ENCODE results near the gene DIPK2B. TPM values are rescaled to one million over a fixed set of nuclear protein-coding genes. Genes with fewer than 3 reads are reported as not detected.

Gene DIPK2B
- total RNA-seq = 10 to 100 TPM in 1 of 4 donors, 1 to 10 TPM in 3; 4.5 to 12.7 (median 7.1) TPM
- polyA plus RNA-seq = 1 to 10 TPM in 2 of 3 donors, under 1 TPM in 1; 0.69 to 3.5 (median 1.2) TPM

- peak within 1 kb of the TSS in 1 of 4 donors; percentile 59 for H3K27ac ChIP-seq
- H3K36me3 ChIP-seq = no peaks in the 10 kb centered on the region
- H3K27me3 ChIP-seq = no peaks in the 10 kb centered on the region
- TF ChIP-seq POLR2AphosphoS5 (IDR thresholded peaks at IDR 0.05) (peak in 2 of 4 donors; percentile 14 to 26), EP300 (IDR thresholded peaks at IDR 0.05) (no peak)
- DNase-seq = no peak
- peak within 1 kb of the TSS in 1 of 4 donors; percentile 9 for H3K4me3 ChIP-seq
- no peaks in the 10 kb centered on the region for H3K9me3 ChIP-seq
- WGBS, 2 donors = 62 to 81% methylated on average over 9 of the region's 9 CpGs
- H3K4me1 ChIP-seq = no peaks in the 10 kb centered on the region
- intact Hi-C loops (cut with DNase I) = no loop called here
Measured at GRCh38 chrX:45200741-45201234, at the start of gene DIPK2B. Gene DIPK2B (minus strand): TSS chrX:45200876. CDS start chrX:45200826, 50 bp downstream.

GRCh38 chrX:45240301-45240700 is 39.6 kb upstream of the DIPK2B start:
- TF ChIP-seq CTCF (IDR thresholded peaks at IDR 0.05) = no peak
- TF ChIP-seq POLR2AphosphoS5 (IDR thresholded peaks at IDR 0.05) = no peak
- TF ChIP-seq POLR2A (IDR thresholded peaks at IDR 0.05) = no peak
- no peak for TF ChIP-seq EP300 (IDR thresholded peaks at IDR 0.05)
- Histone ChIP-seq H3K4me3 (no peak overlapping the region), H3K27me3 (no peaks in the 10 kb centered on the region), H3K27ac (no peak overlapping the region), H3K36me3 (no peaks in the 10 kb centered on the region), H3K9me3 (no peaks in the 10 kb centered on the region), H3K4me1 (no peaks in the 10 kb centered on the region)
- intact Hi-C loops (cut with DNase I) = no loop called here
- 92 to 94% methylated on average over 4 of the region's 4 CpGs for WGBS, 2 donors
- no peak for DNase-seq

GRCh38 chrX:45238489-45238888 is 37.8 kb upstream of the DIPK2B start:
- WGBS, 2 donors = 56 to 96% methylated on average over 1 of the region's 1 CpG
- H3K27me3 ChIP-seq = no peaks in the 10 kb centered on the region
- H3K4me1 ChIP-seq = no peaks in the 10 kb centered on the region
- intact Hi-C loops (cut with DNase I) = no loop called here
- no peak overlapping the region for H3K27ac ChIP-seq
- no peak for DNase-seq
- no peak overlapping the region for H3K4me3 ChIP-seq
- H3K36me3 ChIP-seq = no peaks in the 10 kb centered on the region
- H3K9me3 ChIP-seq = no peaks in the 10 kb centered on the region
- no peak for TF ChIP-seq POLR2AphosphoS5 (IDR thresholded peaks at IDR 0.05)
- no peak for TF ChIP-seq EP300 (IDR thresholded peaks at IDR 0.05)
- TF ChIP-seq POLR2A (IDR thresholded peaks at IDR 0.05) = no peak

- DNase-seq = no peak
- Histone ChIP-seq H3K36me3 (no peaks in the 10 kb centered on the region), H3K4me3 (no peak overlapping the region), H3K9me3 (no peaks in the 10 kb centered on the region), H3K4me1 (no peaks in the 10 kb centered on the region), H3K27me3 (no peaks in the 10 kb centered on the region), H3K27ac (no peak overlapping the region)
- WGBS, 2 donors = 47 to 67% methylated on average over 2 of the region's 2 CpGs
- TF ChIP-seq POLR2AphosphoS5 (IDR thresholded peaks at IDR 0.05) (no peak), CTCF (IDR thresholded peaks at IDR 0.05) (no peak), POLR2A (IDR thresholded peaks at IDR 0.05) (no peak), EP300 (IDR thresholded peaks at IDR 0.05) (no peak)
- intact Hi-C loops (cut with DNase I) = no loop called here
Measured at GRCh38 chrX:45233531-45233930, 32.9 kb upstream of the DIPK2B start.

GRCh38 chrX:45232139-45232538 is 31.5 kb upstream of the DIPK2B start:
- intact Hi-C loops (cut with DNase I) = no loop called here

More at GRCh38 chrX:45232139-45232538, 31.5 kb upstream of the DIPK2B start:
- Histone ChIP-seq H3K9me3 (no peaks in the 10 kb centered on the region), H3K36me3 (no peaks in the 10 kb centered on the region), H3K4me1 (no peaks in the 10 kb centered on the region), H3K27ac (no peak overlapping the region), H3K27me3 (no peaks in the 10 kb centered on the region), H3K4me3 (no peak overlapping the region)
- TF ChIP-seq CTCF (IDR thresholded peaks at IDR 0.05) (no peak), POLR2AphosphoS5 (IDR thresholded peaks at IDR 0.05) (no peak), POLR2A (IDR thresholded peaks at IDR 0.05) (no peak), EP300 (IDR thresholded peaks at IDR 0.05) (no peak)
- WGBS, 2 donors = 57 to 86% methylated on average over 3 of the region's 3 CpGs
- DNase-seq = no peak
